K562 (cell line): ENCODE results near the gene CCNJL. TPM values are rescaled to one million over a fixed set of nuclear protein-coding genes. Genes with fewer than 3 reads are reported as not detected.
A peak's percentile ranks its signal among the peaks of the same experiment; 100 is the strongest.

Experiments used
- ARHGAP35 ChIP-seq: fragments of 450-650 bp; IDR thresholded peaks from 2 replicates; pipeline ENCODE4 v1.6.1; 2018; ENCODE audit not compliant: partially characterized antibody
- CREBBP ChIP-seq: IDR thresholded peaks from one replicate; pipeline ENCODE4 v1.6.1; 2012; ENCODE audit warnings: low read depth, mild to moderate bottlenecking, control low read depth, inconsistent platforms, low read length
- GATA2 ChIP-seq: sonication (generic); formaldehyde crosslinking; IDR thresholded peaks from 2 replicates; pipeline ENCODE4 v1.4.0; 2020; ENCODE audit warnings: mild to moderate bottlenecking, missing genetic modification reagents
- LCOR ChIP-seq: sonication (generic); formaldehyde crosslinking; IDR thresholded peaks from 2 replicates; pipeline ENCODE4 v1.8.0; 2022; ENCODE audit warnings: mild to moderate bottlenecking, missing genetic modification reagents
- POLR2G ChIP-seq: fragments of 200-400 bp; formaldehyde crosslinking; IDR thresholded peaks from 2 replicates; pipeline ENCODE4 v1.6.1; 2017; ENCODE audit warnings: low read depth, mild to moderate bottlenecking, antibody characterized with exemption, low read length, moderate library complexity
- SRF ChIP-seq, 2 experiments: fragments of 250-450, 450-650 bp in 1 of 2; sonication (Bioruptor Pico) in 1 of 2; sonication (generic) in 1 of 2; formaldehyde crosslinking; IDR thresholded peaks; 2 replicates each; pipeline versions ENCODE4 v1.5.0 to v1.5.1; 2020 to 2022; ENCODE audit warnings: mild to moderate bottlenecking in 1 of 2, missing genetic modification reagents in 1 of 2
- TCF7 ChIP-seq: sonication (generic); IDR thresholded peaks from 2 replicates; pipeline ENCODE4 v1.6.1; 2016; ENCODE audit warnings: antibody characterized with exemption, borderline replicate concordance
- U2AF1 ChIP-seq: fragments of 200-400 bp; formaldehyde crosslinking; optimal IDR thresholded peaks from 2 replicates; pipeline ENCODE3; 2017; ENCODE audit warnings: mild to moderate bottlenecking, low read depth, low read length, moderate library complexity
- XRCC5 ChIP-seq: fragments of 200-400 bp; formaldehyde crosslinking; IDR thresholded peaks from 2 replicates; pipeline ENCODE4 v1.6.1; 2017; ENCODE audit warnings: low read depth, mild to moderate bottlenecking, low read length
- ZNF140 ChIP-seq: fragments of 250-450 bp; sonication (Bioruptor Pico); IDR thresholded peaks from 2 replicates; pipeline ENCODE4 v1.8.0; 2021; ENCODE audit warnings: moderate library complexity, mild to moderate bottlenecking, inconsistent platforms
- polyA plus RNA-seq, 8 experiments: library from polyadenylated mRNA; depleted of rRNA in 4 of 8; stranded (reverse) in 5 of 8; unstranded in 3 of 8; fragments of >200 nt; fragmentation: Nextera tagmentation in 2 of 8; fragmentation: Illumina TruSeq in 1 of 8; extraction: Ambion mirVana in 2 of 8; extraction: Trizol in 1 of 8; gene quantifications; 2 replicates each; pipeline versions ENCODE4 v1.2.1 to v1.2.3, GENCODE V29; 2011 to 2014; ENCODE audit warnings: inconsistent platforms in 1 of 8, missing spikeins in 1 of 8
- total RNA-seq, 7 experiments: library from RNA; depleted of rRNA in 6 of 7; stranded (reverse); fragments of >200 nt in 6 of 7; fragmentation: Illumina TruSeq in 2 of 7; extraction: Trizol in 2 of 7; gene quantifications; 2 replicates each; pipeline versions ENCODE4 v1.2.1 to v1.2.3, GENCODE V29; 2011 to 2021; ENCODE audit warnings: low replicate concordance in 1 of 7
- TF ChIP-seq, protein P1 (sequence below), 2 experiments: fragments of 450-650 bp; formaldehyde crosslinking in 1 of 2; IDR thresholded peaks; 2 replicates each; pipeline versions ENCODE4 v1.4.0 to v1.6.1; 2014 to 2020; ENCODE audit warnings: mild to moderate bottlenecking in 2 of 2, borderline replicate concordance in 1 of 2, low read depth in 1 of 2
- TF ChIP-seq, protein P2 (sequence below): fragments of 150-350 bp; conservative IDR thresholded peaks from 2 replicates; pipeline ENCODE4 v1.6.1; 2014; ENCODE audit warnings: low read length
- TF ChIP-seq, protein P3 (sequence below): sonication (generic); formaldehyde crosslinking; IDR thresholded peaks from 2 replicates; pipeline ENCODE4 v1.8.1; 2023; ENCODE audit warnings: mild to moderate bottlenecking, missing genetic modification reagents

Gene CCNJL
- total and polyA plus RNA-seq, 9 of the 15 experiments (the other 6 are each of a cell fraction or from before 2014, with no cell fraction given) = 0.04 TPM; not detected in 8

DNA sequence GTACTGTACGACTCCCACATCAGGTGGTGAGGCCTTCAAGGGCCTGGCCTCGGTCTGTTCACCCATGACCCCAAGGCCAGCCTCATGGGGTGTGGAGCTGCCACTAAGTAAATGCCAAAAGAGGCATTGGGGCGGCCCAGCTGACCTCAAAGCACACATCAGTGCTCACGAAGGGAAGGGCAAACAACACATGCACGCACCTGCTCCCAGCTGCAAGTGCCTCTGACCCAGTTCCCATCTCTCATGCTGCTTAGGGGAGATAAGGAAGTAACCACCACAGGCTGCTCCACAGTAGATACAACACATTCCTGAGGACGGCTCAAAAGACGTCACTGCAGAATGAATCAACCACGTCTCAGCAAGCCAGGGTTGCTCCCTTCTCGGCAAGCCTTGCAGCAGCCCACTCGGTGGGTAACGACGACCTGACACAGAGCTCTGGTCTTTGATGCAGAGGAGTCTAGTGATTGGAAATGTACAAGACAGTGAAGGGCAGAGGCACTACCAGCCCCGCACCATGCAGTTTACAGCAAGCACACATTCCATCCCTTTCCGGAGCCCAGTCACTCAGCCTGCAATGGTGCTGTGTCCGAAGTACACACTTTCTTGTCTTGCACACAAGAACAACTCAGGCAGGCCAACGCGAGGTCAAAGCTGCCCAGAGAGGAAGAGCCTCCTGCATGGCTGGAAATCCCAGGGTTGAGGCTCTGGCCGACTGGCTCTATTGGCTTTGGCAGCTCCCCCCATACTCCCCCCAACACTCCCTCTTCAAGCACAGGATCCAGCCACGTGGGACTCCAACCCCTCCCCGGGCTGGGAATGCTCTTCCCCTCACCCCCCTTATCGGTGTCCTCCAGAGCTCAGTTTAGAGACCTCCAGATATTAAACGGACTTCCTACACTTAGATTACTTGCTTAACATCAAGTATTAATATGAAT is 51.2 kb downstream of the CCNJL start (continued):
- TF ChIP-seq SRF (CRISPR knock-in tag; IDR thresholded peaks at IDR 0.05) (peak in 1 of 2 experiments; percentile 77; a peak in 1 of 4 replicates), POLR2G (peak; percentile 57; the same call in 1 of the 2 replicates), ZNF140 (CRISPR knock-in tag) (no peak), CREBBP (no peak), ARHGAP35 (no peak), LCOR (peak; percentile 49; the same call in 1 of the 2 replicates), GATA2 (CRISPR knock-in tag) (peak; percentile 100), U2AF1 (no peak), XRCC5 (0 out of 2 replicates have a peak, but pooled peaks have one; percentile 54), TCF7 (0 out of 2 replicates have a peak, but pooled peaks have one; percentile 57)
- TF ChIP-seq, protein P1, sequence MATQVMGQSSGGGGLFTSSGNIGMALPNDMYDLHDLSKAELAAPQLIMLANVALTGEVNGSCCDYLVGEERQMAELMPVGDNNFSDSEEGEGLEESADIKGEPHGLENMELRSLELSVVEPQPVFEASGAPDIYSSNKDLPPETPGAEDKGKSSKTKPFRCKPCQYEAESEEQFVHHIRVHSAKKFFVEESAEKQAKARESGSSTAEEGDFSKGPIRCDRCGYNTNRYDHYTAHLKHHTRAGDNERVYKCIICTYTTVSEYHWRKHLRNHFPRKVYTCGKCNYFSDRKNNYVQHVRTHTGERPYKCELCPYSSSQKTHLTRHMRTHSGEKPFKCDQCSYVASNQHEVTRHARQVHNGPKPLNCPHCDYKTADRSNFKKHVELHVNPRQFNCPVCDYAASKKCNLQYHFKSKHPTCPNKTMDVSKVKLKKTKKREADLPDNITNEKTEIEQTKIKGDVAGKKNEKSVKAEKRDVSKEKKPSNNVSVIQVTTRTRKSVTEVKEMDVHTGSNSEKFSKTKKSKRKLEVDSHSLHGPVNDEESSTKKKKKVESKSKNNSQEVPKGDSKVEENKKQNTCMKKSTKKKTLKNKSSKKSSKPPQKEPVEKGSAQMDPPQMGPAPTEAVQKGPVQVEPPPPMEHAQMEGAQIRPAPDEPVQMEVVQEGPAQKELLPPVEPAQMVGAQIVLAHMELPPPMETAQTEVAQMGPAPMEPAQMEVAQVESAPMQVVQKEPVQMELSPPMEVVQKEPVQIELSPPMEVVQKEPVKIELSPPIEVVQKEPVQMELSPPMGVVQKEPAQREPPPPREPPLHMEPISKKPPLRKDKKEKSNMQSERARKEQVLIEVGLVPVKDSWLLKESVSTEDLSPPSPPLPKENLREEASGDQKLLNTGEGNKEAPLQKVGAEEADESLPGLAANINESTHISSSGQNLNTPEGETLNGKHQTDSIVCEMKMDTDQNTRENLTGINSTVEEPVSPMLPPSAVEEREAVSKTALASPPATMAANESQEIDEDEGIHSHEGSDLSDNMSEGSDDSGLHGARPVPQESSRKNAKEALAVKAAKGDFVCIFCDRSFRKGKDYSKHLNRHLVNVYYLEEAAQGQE (IDR thresholded peaks at IDR 0.05; ENCODE audit: borderline replicate concordance) = peak; percentile 35; the same call in 1 of the 2 replicates
- TF ChIP-seq, protein P1 (CRISPR knock-in tag; IDR thresholded peaks at IDR 0.05; ENCODE audit: low read depth) = no peak
- TF ChIP-seq, protein P2, sequence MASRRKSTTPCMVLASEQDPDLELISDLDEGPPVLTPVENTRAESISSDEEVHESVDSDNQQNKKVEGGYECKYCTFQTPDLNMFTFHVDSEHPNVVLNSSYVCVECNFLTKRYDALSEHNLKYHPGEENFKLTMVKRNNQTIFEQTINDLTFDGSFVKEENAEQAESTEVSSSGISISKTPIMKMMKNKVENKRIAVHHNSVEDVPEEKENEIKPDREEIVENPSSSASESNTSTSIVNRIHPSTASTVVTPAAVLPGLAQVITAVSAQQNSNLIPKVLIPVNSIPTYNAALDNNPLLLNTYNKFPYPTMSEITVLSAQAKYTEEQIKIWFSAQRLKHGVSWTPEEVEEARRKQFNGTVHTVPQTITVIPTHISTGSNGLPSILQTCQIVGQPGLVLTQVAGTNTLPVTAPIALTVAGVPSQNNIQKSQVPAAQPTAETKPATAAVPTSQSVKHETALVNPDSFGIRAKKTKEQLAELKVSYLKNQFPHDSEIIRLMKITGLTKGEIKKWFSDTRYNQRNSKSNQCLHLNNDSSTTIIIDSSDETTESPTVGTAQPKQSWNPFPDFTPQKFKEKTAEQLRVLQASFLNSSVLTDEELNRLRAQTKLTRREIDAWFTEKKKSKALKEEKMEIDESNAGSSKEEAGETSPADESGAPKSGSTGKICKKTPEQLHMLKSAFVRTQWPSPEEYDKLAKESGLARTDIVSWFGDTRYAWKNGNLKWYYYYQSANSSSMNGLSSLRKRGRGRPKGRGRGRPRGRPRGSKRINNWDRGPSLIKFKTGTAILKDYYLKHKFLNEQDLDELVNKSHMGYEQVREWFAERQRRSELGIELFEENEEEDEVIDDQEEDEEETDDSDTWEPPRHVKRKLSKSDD = no peak
- TF ChIP-seq, protein P3, sequence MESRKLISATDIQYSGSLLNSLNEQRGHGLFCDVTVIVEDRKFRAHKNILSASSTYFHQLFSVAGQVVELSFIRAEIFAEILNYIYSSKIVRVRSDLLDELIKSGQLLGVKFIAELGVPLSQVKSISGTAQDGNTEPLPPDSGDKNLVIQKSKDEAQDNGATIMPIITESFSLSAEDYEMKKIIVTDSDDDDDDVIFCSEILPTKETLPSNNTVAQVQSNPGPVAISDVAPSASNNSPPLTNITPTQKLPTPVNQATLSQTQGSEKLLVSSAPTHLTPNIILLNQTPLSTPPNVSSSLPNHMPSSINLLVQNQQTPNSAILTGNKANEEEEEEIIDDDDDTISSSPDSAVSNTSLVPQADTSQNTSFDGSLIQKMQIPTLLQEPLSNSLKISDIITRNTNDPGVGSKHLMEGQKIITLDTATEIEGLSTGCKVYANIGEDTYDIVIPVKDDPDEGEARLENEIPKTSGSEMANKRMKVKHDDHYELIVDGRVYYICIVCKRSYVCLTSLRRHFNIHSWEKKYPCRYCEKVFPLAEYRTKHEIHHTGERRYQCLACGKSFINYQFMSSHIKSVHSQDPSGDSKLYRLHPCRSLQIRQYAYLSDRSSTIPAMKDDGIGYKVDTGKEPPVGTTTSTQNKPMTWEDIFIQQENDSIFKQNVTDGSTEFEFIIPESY (CRISPR knock-in tag) = peak; percentile 90
